GM12874 (cell line): ENCODE results near the gene BGN.

ENCODE experiments used
- CTCF ChIP-seq: IDR thresholded peaks from 2 replicates; pipeline ENCODE4 v1.5.1; 2011; ENCODE audit warnings: low read depth, mild to moderate bottlenecking, control low read depth, low read length, moderate library complexity; ENCODE audit not compliant: insufficient read depth

Gene BGN

DNA sequence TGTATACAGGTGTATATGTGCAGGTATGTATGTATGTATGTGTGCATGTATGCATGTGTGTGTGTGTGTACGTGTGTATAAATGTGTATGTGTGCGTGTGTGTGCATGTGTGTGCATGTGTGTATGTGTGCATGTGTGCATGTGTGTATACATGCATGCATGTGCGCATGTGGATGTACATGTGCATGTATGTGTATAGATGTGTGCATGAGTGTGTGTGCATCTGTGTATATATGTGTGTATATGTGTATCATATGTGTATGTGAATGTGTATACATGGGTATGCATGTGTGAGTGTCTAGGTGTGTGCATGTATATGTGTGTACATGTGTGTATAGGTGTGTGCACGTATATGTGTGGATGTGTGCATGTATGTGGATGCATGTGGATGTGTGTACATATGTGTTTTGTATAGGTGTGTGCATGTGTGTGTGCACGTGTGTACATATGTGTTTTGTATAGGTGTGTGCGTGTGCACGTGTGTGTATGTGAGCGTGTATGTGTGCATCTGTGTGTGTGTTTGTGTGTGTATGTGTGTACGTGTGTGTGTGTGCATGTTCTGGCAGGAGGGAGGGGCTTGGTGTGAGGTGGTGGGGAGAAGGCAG is 6.0 kb downstream of the BGN start:
- TF ChIP-seq CTCF: no peak

- TF ChIP-seq CTCF: no peak
These were observed 6.8 kb downstream of the BGN start for GRCh38 chrX:153501530-153501929.

DNA sequence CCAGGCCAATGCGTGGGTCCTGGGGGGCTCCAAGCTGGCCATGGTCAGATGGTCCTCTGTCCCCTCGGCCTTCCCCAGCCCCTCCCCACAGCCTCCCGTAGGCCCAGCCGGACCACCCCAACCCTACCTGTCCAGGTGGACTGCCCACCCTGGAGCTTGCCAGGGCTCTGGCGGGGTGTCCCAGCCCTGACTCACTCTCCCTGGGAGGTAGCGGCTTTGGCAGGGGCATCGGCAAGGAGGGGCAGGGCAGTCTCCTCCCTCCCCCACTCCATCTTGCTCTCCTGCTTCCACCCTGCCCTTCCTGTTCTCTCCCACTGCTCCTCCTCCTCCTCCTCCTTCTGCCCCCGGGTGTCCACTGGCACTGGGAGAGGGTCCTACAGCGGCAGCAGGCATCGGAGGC is 7.4 kb downstream of the BGN start:
- no peak for TF ChIP-seq CTCF

GRCh38 chrX:153502796-153503195 is 8.0 kb downstream of the BGN start:
- no peak for TF ChIP-seq CTCF

- no peak for TF ChIP-seq CTCF
These were observed 9.8 kb downstream of the BGN start for GRCh38 chrX:153504445-153505016.

GRCh38 chrX:153505361-153505760 is 10.6 kb downstream of the BGN start:
- TF ChIP-seq CTCF: no peak

DNA sequence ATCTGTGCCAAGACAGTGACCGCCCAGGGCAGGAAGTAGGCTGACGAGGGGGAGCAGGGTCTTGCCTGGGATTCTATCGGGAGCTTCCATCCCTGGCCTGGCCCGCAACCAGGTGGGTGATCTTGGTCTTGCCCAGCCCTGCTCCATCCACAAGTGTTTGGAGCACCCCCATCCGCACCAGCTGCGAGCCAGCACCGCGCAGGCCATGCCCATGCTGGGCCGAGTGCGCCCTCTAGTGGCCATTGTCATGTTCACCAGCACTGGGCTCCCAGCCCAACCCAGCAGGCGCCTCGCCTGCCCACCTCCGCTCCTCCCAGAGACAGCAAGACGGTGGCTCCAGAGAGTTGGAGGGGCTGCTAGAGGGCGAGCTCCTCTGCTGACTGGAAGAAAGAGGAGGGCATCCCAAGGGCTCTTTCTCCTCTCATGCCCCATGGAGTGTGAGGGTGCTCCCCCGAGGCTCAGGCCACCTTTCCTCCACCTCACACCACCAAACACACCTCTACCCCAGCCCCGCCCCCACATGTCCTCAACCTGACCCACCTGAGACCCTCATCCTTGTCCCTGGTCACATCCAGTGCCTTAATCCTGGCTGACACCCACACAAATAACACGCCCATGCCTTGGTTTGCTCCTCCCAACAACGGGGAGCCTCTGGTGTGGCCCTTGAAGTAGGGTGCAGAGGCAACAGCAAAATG is 12.9 kb downstream of the BGN start:
- peak; percentile 81 for TF ChIP-seq CTCF
